Astrocyte of the hippocampus (primary cell): ENCODE results near the gene PDXDC1.
"Not testable (repeated sequence)": the region's sequence is repeated elsewhere in the genome, so short reads cannot be mapped to it uniquely, and the experiment has no call there.

ENCODE experiments used
- DNase-seq: peaks from one replicate; pipeline ENCODE4 v3.0.0; 2011; ENCODE audit warnings: low read depth, low spot score

PDXDC1 gene

DNA sequence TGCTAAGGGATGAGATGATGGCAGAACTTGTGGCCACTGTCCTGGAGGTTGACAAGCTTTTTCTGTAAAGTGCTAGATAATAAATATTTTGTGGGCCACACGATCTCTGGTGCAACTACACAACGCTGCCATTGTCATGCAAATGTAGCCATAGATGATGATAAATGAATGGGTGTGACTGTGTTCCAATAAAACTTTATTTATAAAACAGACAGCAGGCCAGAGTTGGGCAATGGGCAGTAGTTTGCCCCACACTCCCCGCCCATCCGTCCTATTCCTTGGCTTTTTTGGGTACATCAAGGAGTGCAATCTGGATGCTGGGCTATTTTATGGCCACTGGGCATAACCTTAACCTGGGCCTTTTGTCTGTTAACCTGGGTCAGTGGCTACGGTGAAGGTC, 184.8 kb downstream of the PDXDC1 start:
- not testable (repeated sequence) for DNase-seq

DNA sequence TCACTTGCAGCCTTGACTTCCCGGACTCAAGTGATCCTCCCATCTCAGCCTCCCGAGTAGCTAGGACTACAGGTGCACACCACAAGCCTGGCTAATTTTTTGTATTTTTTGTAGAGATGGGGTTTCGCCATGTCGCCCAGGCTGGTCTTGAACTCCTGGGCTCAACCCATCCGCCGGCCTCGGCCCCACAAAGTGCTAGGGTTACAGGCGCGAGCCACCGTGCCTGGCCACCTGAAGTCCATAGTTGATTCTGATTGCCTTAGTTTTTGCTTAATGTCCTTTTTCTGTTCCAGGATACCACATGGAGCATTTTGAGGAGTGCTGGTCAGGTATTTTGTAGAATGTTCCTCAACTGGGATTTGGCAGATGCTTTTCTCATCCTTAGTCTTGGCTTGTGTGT, 185.7 kb downstream of the PDXDC1 start:
- not testable (repeated sequence) for DNase-seq

GRCh38 chr16:15163055-15163454, 188.2 kb downstream of the PDXDC1 start:
- DNase-seq: not testable (repeated sequence)

- DNase-seq: not testable (repeated sequence)
Observed at GRCh38 chr16:15166177-15166576, 191.4 kb downstream of the PDXDC1 start.

- not testable (repeated sequence) for DNase-seq
Observed at GRCh38 chr16:15168303-15168702, 193.5 kb downstream of the PDXDC1 start.

GRCh38 chr16:15168953-15169652, 194.3 kb downstream of the PDXDC1 start:
- DNase-seq: not testable (repeated sequence)

- not testable (repeated sequence) for DNase-seq
Observed at GRCh38 chr16:15179909-15180308, 205.1 kb downstream of the PDXDC1 start.

DNA sequence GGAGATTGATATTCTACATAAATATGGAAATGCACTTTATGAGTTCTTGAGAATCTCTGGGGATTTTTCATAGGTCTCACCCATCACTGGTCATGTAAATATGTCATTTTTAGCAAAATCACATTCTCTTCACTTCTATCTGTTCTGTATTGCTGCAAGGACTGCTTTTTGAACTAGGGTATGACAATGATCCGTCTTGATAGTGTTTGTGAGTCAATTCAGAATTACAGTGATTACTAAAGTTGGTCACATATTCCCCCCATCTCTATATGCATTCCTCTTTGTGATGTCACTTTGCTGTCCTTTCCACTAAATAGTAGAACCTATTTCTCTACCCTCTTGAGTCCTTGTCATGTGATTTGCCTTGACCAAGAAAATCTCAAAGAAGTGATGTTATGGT, 206.1 kb downstream of the PDXDC1 start:
- not testable (repeated sequence) for DNase-seq

GRCh38 chr16:15184000-15184399, 209.2 kb downstream of the PDXDC1 start:
- DNase-seq: not testable (repeated sequence)
